NK-92 (cell line): ENCODE results near the gene RAB29.

Experiments
- DNase-seq: peaks from one replicate; lab custom pipeline; 2025; ENCODE audit not compliant: unreplicated experiment; lab: John Stamatoyannopoulos, UW

RAB29 gene

GRCh38 chr1:205766038-205766437 lies 9.2 kb downstream of the RAB29 start:
- DNase-seq: no peak

- DNase-seq: no peak
Measured at GRCh38 chr1:205764578-205764977, 10.7 kb downstream of the RAB29 start.

- no peak for DNase-seq
Measured at GRCh38 chr1:205763980-205764379, 11.3 kb downstream of the RAB29 start.

GRCh38 chr1:205760606-205761005 lies 14.7 kb downstream of the RAB29 start:
- no peak for DNase-seq

GRCh38 chr1:205756552-205756951 lies 18.7 kb downstream of the RAB29 start:
- DNase-seq: no peak

- DNase-seq: no peak
Measured at GRCh38 chr1:205754857-205755256, 20.4 kb downstream of the RAB29 start.

- no peak for DNase-seq
Measured at GRCh38 chr1:205751036-205751651, 24.1 kb downstream of the RAB29 start.

GRCh38 chr1:205750138-205751035 lies 24.9 kb downstream of the RAB29 start, which contains the start of gene NUCKS1:
TSS of gene NUCKS1 (minus strand) at chr1:205750182. CDS start at chr1:205749973, 209 bp downstream.
- DNase-seq: peak; percentile 85

GRCh38 chr1:205749234-205750137 lies 25.8 kb downstream of the RAB29 start:
- DNase-seq: peak; percentile 70

GRCh38 chr1:205748403-205749233 lies 26.7 kb downstream of the RAB29 start:
- DNase-seq: no peak

- DNase-seq: no peak
Measured at GRCh38 chr1:205746757-205747412, 28.4 kb downstream of the RAB29 start.

- no peak for DNase-seq
Measured at GRCh38 chr1:205744403-205744802, 30.9 kb downstream of the RAB29 start.

- no peak for DNase-seq
Measured at GRCh38 chr1:205743977-205744376, 31.3 kb downstream of the RAB29 start.

- no peak for DNase-seq
Measured at GRCh38 chr1:205741681-205742080, 33.6 kb downstream of the RAB29 start.

- no peak for DNase-seq
Measured at GRCh38 chr1:205739348-205740160, 35.7 kb downstream of the RAB29 start.

GRCh38 chr1:205735218-205735617 lies 40.1 kb downstream of the RAB29 start:
- no peak for DNase-seq

- no peak for DNase-seq
Measured at GRCh38 chr1:205733438-205734175, 41.7 kb downstream of the RAB29 start.

GRCh38 chr1:205729945-205730610 lies 45.2 kb downstream of the RAB29 start:
- no peak for DNase-seq
